Activated CD8-positive, alpha-beta memory T cell treated with anti-CD3 and anti-CD28 coated beads, Interleukin-2, amount 50 U/mL, for 1 hour (primary cell): ENCODE measurements around the gene F10.

Experiments
- DNase-seq: peaks from one replicate; pipeline ENCODE4 v3.0.0-alpha.2; 2020; ENCODE audit errors: extremely low read depth

Gene F10

GRCh38 chr13:113138792-113139551 is 16.4 kb downstream of the F10 start:
- DNase-seq: no peak

GRCh38 chr13:113139577-113139976 is 17.0 kb downstream of the F10 start:
- no peak for DNase-seq

- no peak for DNase-seq
Observed at GRCh38 chr13:113140677-113141600, 18.3 kb downstream of the F10 start.

GRCh38 chr13:113141601-113141970 is 19.0 kb downstream of the F10 start:
- DNase-seq: no peak

GRCh38 chr13:113142876-113143275 is 20.3 kb downstream of the F10 start:
- no peak for DNase-seq

- no peak for DNase-seq
Observed at GRCh38 chr13:113143466-113144254, 21.1 kb downstream of the F10 start.

GRCh38 chr13:113144255-113144629 is 21.6 kb downstream of the F10 start:
- DNase-seq: no peak

- DNase-seq: no peak
Observed at GRCh38 chr13:113145496-113145895, 22.9 kb downstream of the F10 start.

- DNase-seq: no peak
Observed at GRCh38 chr13:113145911-113146598, 23.5 kb downstream of the F10 start.

GRCh38 chr13:113146750-113147149 is 24.2 kb downstream of the F10 start:
- DNase-seq: no peak

- no peak for DNase-seq
Observed at GRCh38 chr13:113147206-113147605, 24.6 kb downstream of the F10 start.

- DNase-seq: no peak
Observed at GRCh38 chr13:113148407-113148806, 25.8 kb downstream of the F10 start.

- no peak for DNase-seq
Observed at GRCh38 chr13:113148940-113149503, 26.4 kb downstream of the F10 start.

GRCh38 chr13:113149711-113150549 is 27.3 kb downstream of the F10 start:
- DNase-seq: no peak

GRCh38 chr13:113150550-113151365 is 28.2 kb downstream of the F10 start:
- DNase-seq: no peak

GRCh38 chr13:113151745-113152690 is 29.4 kb downstream of the F10 start:
- DNase-seq: no peak

- no peak for DNase-seq
Observed at GRCh38 chr13:113152691-113152983, 30.0 kb downstream of the F10 start.

- no peak for DNase-seq
Observed at GRCh38 chr13:113152984-113153809, 30.6 kb downstream of the F10 start.
